Gastrocnemius medialis (tissue), 4 donors: ENCODE measurements around the gene PCDHGC3.

Source experiments
- CTCF ChIP-seq, 5 experiments: fragments of 450-650 bp in 3 of 5; fragments of 200-600 bp in 2 of 5; sonication (generic) in 2 of 5; IDR thresholded peaks in 4 of 5; conservative IDR thresholded peaks in 1 of 5; 1 replicate in 4 of 5; 2 replicates in 1 of 5; pipeline ENCODE4 v1.5.1; 2016 to 2019; ENCODE audit warnings: antibody characterized with exemption in 5 of 5, mild to moderate bottlenecking in 3 of 5, moderate library complexity in 3 of 5
- POLR2A ChIP-seq, 2 donors: fragments of 450-650 bp; IDR thresholded peaks; one replicate each; pipeline ENCODE4 v1.6.1; 2017; ENCODE audit warnings: antibody characterized with exemption in 2 of 2, mild to moderate bottlenecking in 2 of 2, moderate library complexity in 2 of 2

GRCh38 chr5:141490771-141491170 is 15.0 kb downstream of the PCDHGC3 start:
- TF ChIP-seq CTCF (IDR thresholded peaks at IDR 0.05 in 4 of 5, conservative IDR thresholded peaks at IDR 0.05 in 1 of 5) (no peak), POLR2A (IDR thresholded peaks at IDR 0.05) (no peak)
